Measurements from ENCODE around the gene ZNF580. TPM values are rescaled to one million over a fixed set of nuclear protein-coding genes. Genes with fewer than 3 reads are reported as not detected.

Gene ZNF580
- total RNA-seq, 2 donors from 2014 or later: 15.3 to 26.2 TPM

DNA sequence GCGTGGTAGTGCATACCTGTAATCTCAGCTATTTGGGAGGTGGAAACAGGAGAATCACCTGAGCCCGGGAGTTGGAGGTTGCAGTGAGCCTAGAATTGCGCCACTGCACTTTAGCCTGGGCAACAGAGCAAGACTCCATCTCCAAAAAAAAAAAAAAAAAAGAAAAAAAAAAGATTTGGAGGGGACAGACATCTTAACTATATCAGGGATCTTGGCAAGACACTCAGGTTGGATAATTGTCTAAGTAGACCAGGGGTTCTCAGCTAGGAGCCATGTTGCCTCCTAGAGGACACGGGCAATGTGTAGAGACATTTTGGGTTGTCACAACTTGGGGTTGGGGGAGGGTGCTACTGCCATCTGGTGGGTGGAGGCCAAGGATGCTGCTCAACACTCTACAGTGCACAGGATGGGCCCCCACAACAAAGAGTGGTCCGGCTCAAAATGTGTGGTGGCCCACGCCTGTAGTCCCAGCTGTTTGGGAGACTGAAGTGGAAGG is 1.9 kb upstream of the ZNF580 start:
- Histone ChIP-seq H3K9me3 (no peaks in the 10 kb centered on the region), H3K27me3 (no peaks in the 10 kb centered on the region), H3K4me1 (peaks cover 0 to 70% of the 10 kb centered on the region in 2 donors), H3K4me3 (no peak overlapping the region), H3K27ac (no peak overlapping the region), H3K36me3 (no peaks in the 10 kb centered on the region)
- peak in 1 of 2 donors; percentile 29 for TF ChIP-seq CTCF (IDR thresholded peaks at IDR 0.05)
- no peak for DNase-seq (ENCODE audit: low spot score)

GRCh38 chr19:55640043-55640576 is 692 bp upstream of the ZNF580 start:
- DNase-seq (ENCODE audit: low spot score): no peak
- peak overlapping the region; percentile 94 to 97 for H3K27ac ChIP-seq
- no peaks in the 10 kb centered on the region for H3K27me3 ChIP-seq
- peaks cover 4% of the 10 kb centered on the region for H3K36me3 ChIP-seq
- H3K4me3 ChIP-seq: peak overlapping the region; percentile 85 to 97
- H3K4me1 ChIP-seq: peaks cover 0 to 78% of the 10 kb centered on the region in 2 donors
- peak in 1 of 2 donors; percentile 66 for TF ChIP-seq CTCF (IDR thresholded peaks at IDR 0.05)
- no peaks in the 10 kb centered on the region for H3K9me3 ChIP-seq

DNA sequence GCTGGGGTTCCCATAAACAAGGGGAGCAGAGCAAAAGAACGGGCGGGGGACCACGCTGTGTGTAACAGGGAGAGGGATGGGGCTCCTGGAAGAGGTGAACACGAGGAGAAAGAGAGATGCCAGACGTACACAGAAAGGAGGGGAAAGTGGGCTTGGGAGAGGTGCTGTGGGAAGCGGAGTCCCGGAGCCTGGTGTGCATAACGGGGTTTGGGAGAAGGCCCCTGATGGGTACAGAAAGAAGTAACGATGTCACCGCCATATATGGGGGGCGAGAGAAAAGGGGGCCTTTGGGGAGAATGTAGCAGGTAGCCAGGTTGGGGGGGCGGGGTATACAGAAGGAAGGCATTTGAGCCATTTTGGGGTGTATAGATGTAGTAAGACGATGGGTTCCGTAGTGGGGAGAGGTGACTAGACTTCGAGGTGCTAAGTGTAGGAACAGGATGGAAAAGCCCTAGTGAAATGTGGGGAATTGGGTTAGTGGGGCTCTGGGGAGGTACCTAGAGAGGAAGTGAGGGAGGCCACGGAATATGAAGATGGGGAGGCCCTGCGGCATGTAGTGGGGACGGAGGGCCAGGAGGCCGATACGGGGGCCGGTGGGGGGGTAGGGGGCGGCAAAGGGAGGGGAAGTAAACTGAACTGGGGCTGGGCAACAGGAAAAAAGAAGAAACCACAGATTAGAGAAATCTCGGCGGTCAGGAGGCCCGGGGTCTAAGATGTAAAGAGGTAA is 787 bp downstream of the ZNF580 start:
- peak overlapping the region; percentile 85 to 97 for H3K4me3 ChIP-seq
- peak overlapping the region; percentile 94 to 97 for H3K27ac ChIP-seq
- H3K36me3 ChIP-seq: peaks cover 11% of the 10 kb centered on the region
- DNase-seq (ENCODE audit: low spot score): no peak
- no peaks in the 10 kb centered on the region for H3K9me3 ChIP-seq
- peaks cover 0 to 69% of the 10 kb centered on the region in 2 donors for H3K4me1 ChIP-seq
- no peaks in the 10 kb centered on the region for H3K27me3 ChIP-seq
- TF ChIP-seq CTCF (IDR thresholded peaks at IDR 0.05): no peak

- H3K4me3 ChIP-seq: peak overlapping the region; percentile 85 to 97
- peaks cover 0 to 67% of the 10 kb centered on the region in 2 donors for H3K4me1 ChIP-seq
- H3K9me3 ChIP-seq: no peaks in the 10 kb centered on the region
- TF ChIP-seq CTCF (IDR thresholded peaks at IDR 0.05): no peak
- no peaks in the 10 kb centered on the region for H3K27me3 ChIP-seq
- peak overlapping the region; percentile 94 to 97 for H3K27ac ChIP-seq
- no peak for DNase-seq (ENCODE audit: low spot score)
- H3K36me3 ChIP-seq: peaks cover 11% of the 10 kb centered on the region
Measured at GRCh38 chr19:55642153-55643002, 1.6 kb downstream of the ZNF580 start.

GRCh38 chr19:55643003-55643886 is 2.4 kb downstream of the ZNF580 start, which contains the start of gene ZNF581:
TSS of gene ZNF581 (plus strand) at chr19:55643649. CDS start at chr19:55644572, 923 bp downstream.
- Histone ChIP-seq H3K4me1 (peaks cover 0 to 65% of the 10 kb centered on the region in 2 donors), H3K27ac (peak within 1 kb of the TSS; percentile 94 to 97), H3K4me3 (peak within 1 kb of the TSS; percentile 85 to 97), H3K9me3 (no peaks in the 10 kb centered on the region), H3K36me3 (peaks cover 11% of the 10 kb centered on the region), H3K27me3 (no peaks in the 10 kb centered on the region)
- DNase-seq (ENCODE audit: low spot score): peak; percentile 84
- no peak for TF ChIP-seq CTCF (IDR thresholded peaks at IDR 0.05)

All from right atrium auricular region (tissue), 2 donors.